Measurements from ENCODE around the gene GPR18. TPM values are rescaled to one million over a fixed set of nuclear protein-coding genes. Genes with fewer than 3 reads are reported as not detected.
A peak's percentile ranks its signal among the peaks of the same experiment; 100 is the strongest.

GPR18 gene
- total RNA-seq, 2 experiments from 2014 or later, result 42.9 to 45.1 TPM

- H3K27me3 ChIP-seq (ENCODE audit: control insufficient read depth in 1 of 2, insufficient read depth in 2 of 2, low read length in 2 of 2), result no peaks in the 10 kb centered on the region
- peak in 12 of 14 experiments; percentile 39 to 79 (median 58) for DNase-seq
- Mint-ChIP-seq H3K27ac (peak overlapping the region; percentile 89), H3K9me3 (no peaks in the 10 kb centered on the region), H3K4me3 (peak overlapping the region; percentile 97), H3K27me3 (no peaks in the 10 kb centered on the region), H3K36me3 (ENCODE audit: low read depth) (peaks cover 89% of the 10 kb centered on the region), H3K4me1 (ENCODE audit: low read depth) (peaks cover 71% of the 10 kb centered on the region)
- H3K9me3 ChIP-seq (ENCODE audit: control insufficient read depth in 1 of 2, insufficient read depth in 1 of 2, low read length in 2 of 2), result no peaks in the 10 kb centered on the region
- no peak for TF ChIP-seq CTCF (IDR thresholded peaks at IDR 0.05)
- H3K4me3 ChIP-seq (ENCODE audit: low read length), result peak overlapping the region; percentile 83
- ChIA-PET CTCF (interaction anchor here (0.7 to 6.4 kb wide), 8 partner anchors 9 to 130 kb away, joined by 3 to 44 read pairs (median 4); no protein-coding TSS in a partner anchor), POLR2A (interaction anchor here (0.6 to 13.9 kb wide), 27 partner anchors 8 to 165 kb away, joined by 3 to 220 read pairs (median 7); partner anchors contain the start of genes GPR18 and UBAC2)
- H3K27ac ChIP-seq (ENCODE audit: low read depth in 1 of 2, low read length in 2 of 2), result peak overlapping the region; percentile 68 to 74
- peaks cover 54% of the 10 kb centered on the region for H3K4me1 ChIP-seq (ENCODE audit: insufficient read depth, low read length)
- peaks cover 55% of the 10 kb centered on the region for H3K36me3 ChIP-seq (ENCODE audit: insufficient read depth, low read length)
- peak; percentile 35 for ATAC-seq (ENCODE audit: poor library complexity)
- intact Hi-C loops (cut with DNase I, micrococcal nuclease), result loop anchor here in 1 of 2 experiments (1.0 kb wide), 1 partner anchor 8 kb away; no protein-coding TSS in a partner anchor
These were observed 45.8 kb upstream of the GPR18 start for GRCh38 chr13:99303863-99304521.

- Mint-ChIP-seq H3K27me3 (no peaks in the 10 kb centered on the region), H3K4me1 (ENCODE audit: low read depth) (peaks cover 72% of the 10 kb centered on the region), H3K27ac (peak overlapping the region; percentile 89), H3K9me3 (no peaks in the 10 kb centered on the region), H3K4me3 (peak overlapping the region; percentile 97), H3K36me3 (ENCODE audit: low read depth) (peaks cover 90% of the 10 kb centered on the region)
- Histone ChIP-seq H3K4me3 (ENCODE audit: low read length) (peak overlapping the region; percentile 83), H3K36me3 (ENCODE audit: insufficient read depth, low read length) (peaks cover 55% of the 10 kb centered on the region), H3K9me3 (ENCODE audit: control insufficient read depth in 1 of 2, insufficient read depth in 1 of 2, low read length in 2 of 2) (no peaks in the 10 kb centered on the region), H3K27ac (ENCODE audit: low read depth in 1 of 2, low read length in 2 of 2) (peak overlapping the region; percentile 68 to 74), H3K27me3 (ENCODE audit: control insufficient read depth in 1 of 2, insufficient read depth in 2 of 2, low read length in 2 of 2) (no peaks in the 10 kb centered on the region), H3K4me1 (ENCODE audit: insufficient read depth, low read length) (peaks cover 45% of the 10 kb centered on the region)
- ChIA-PET POLR2A (interaction anchor here (0.7 to 13.9 kb wide), 24 partner anchors 9 to 119 kb away, joined by 3 to 220 read pairs (median 6); partner anchors contain the start of gene GPR18), CTCF (interaction anchor here (1.0 to 6.4 kb wide), 6 partner anchors 32 to 134 kb away, joined by 3 to 44 read pairs (median 3); no protein-coding TSS in a partner anchor)
- no peak for TF ChIP-seq CTCF (IDR thresholded peaks at IDR 0.05)
- ATAC-seq (ENCODE audit: poor library complexity), result no peak
- intact Hi-C loops (cut with DNase I, micrococcal nuclease), result no loop called here
- DNase-seq, result no peak
These were observed 44.7 kb upstream of the GPR18 start for GRCh38 chr13:99302637-99303505.

GRCh38 chr13:99301913-99302636 lies 43.9 kb upstream of the GPR18 start:
- peak overlapping the region; percentile 97 for H3K4me3 Mint-ChIP-seq
- peaks cover 62% of the 10 kb centered on the region for H3K36me3 ChIP-seq (ENCODE audit: insufficient read depth, low read length)
- ChIA-PET POLR2A (interaction anchor here (0.9 to 13.9 kb wide), 20 partner anchors 8 to 120 kb away, joined by 3 to 220 read pairs (median 8); partner anchors contain the start of gene GPR18), CTCF (interaction anchor here (0.7 to 6.4 kb wide), 8 partner anchors 31 to 135 kb away, joined by 3 to 44 read pairs (median 3); no protein-coding TSS in a partner anchor)
- no peak for ATAC-seq (ENCODE audit: poor library complexity)
- peaks cover 72% of the 10 kb centered on the region for H3K4me1 Mint-ChIP-seq (ENCODE audit: low read depth)
- no peaks in the 10 kb centered on the region for H3K9me3 Mint-ChIP-seq
- H3K36me3 Mint-ChIP-seq (ENCODE audit: low read depth), result peaks cover 90% of the 10 kb centered on the region
- peaks cover 42% of the 10 kb centered on the region for H3K4me1 ChIP-seq (ENCODE audit: insufficient read depth, low read length)
- H3K27me3 ChIP-seq (ENCODE audit: control insufficient read depth in 1 of 2, insufficient read depth in 2 of 2, low read length in 2 of 2), result no peaks in the 10 kb centered on the region
- intact Hi-C loops (cut with DNase I, micrococcal nuclease), result no loop called here
- peak overlapping the region; percentile 83 for H3K4me3 ChIP-seq (ENCODE audit: low read length)
- peak overlapping the region; percentile 68 to 74 for H3K27ac ChIP-seq (ENCODE audit: low read depth in 1 of 2, low read length in 2 of 2)
- H3K9me3 ChIP-seq (ENCODE audit: control insufficient read depth in 1 of 2, insufficient read depth in 1 of 2, low read length in 2 of 2), result no peaks in the 10 kb centered on the region
- peak overlapping the region; percentile 89 for H3K27ac Mint-ChIP-seq
- no peak for TF ChIP-seq CTCF (IDR thresholded peaks at IDR 0.05)
- H3K27me3 Mint-ChIP-seq, result no peaks in the 10 kb centered on the region
- no peak for DNase-seq

All from CD4-positive, alpha-beta T cell (primary cell).